Vagina (tissue), 2 donors: ENCODE measurements around the gene ENOX2. TPM values are rescaled to one million over a fixed set of nuclear protein-coding genes. Genes with fewer than 3 reads are reported as not detected.

ENCODE experiments used
- DNase-seq, 2 donors: peaks; one replicate each; pipeline ENCODE4 v3.0.0-alpha.2; 2017; ENCODE audit errors: extremely low spot score in 2 of 2
- H3K27ac ChIP-seq: fragments of 200-600 bp; sonication (generic); one replicate; pipeline ENCODE4 v1.5.1; 2019
- H3K27me3 ChIP-seq: fragments of 200-600 bp; sonication (generic); one replicate; pipeline ENCODE4 v1.5.1; 2019
- H3K36me3 ChIP-seq, 2 donors: fragments of 200-600 bp; sonication (generic); one replicate each; pipeline ENCODE4 v1.5.1; 2017 to 2019
- H3K4me1 ChIP-seq: fragments of 200-600 bp; sonication (generic); one replicate; pipeline ENCODE4 v1.5.1; 2019
- H3K4me3 ChIP-seq, 2 donors: fragments of 200-600 bp; sonication (generic); 1 replicate in 1 of 2; 2 replicates in 1 of 2; pipeline ENCODE4 v1.5.1; 2016 to 2019
- H3K9me3 ChIP-seq: fragments of 200-600 bp; sonication (generic); one replicate; pipeline ENCODE4 v1.5.1; 2019
- CTCF ChIP-seq, 3 experiments: fragments of 450-650 bp in 2 of 3; fragments of 200-600 bp in 1 of 3; sonication (generic) in 1 of 3; IDR thresholded peaks; one replicate each; pipeline ENCODE4 v1.5.1; 2017 to 2019; ENCODE audit warnings: antibody characterized with exemption in 3 of 3, mild to moderate bottlenecking in 2 of 3, moderate library complexity in 2 of 3
- POLR2A ChIP-seq, 2 donors: fragments of 450-650 bp; IDR thresholded peaks; one replicate each; pipeline ENCODE4 v1.6.1; 2017; ENCODE audit warnings: antibody characterized with exemption in 2 of 2, mild to moderate bottlenecking in 2 of 2, moderate library complexity in 2 of 2
- POLR2AphosphoS5 ChIP-seq, 2 donors: sonication (generic); formaldehyde crosslinking; IDR thresholded peaks; one replicate each; pipeline ENCODE4 v1.9.0; 2017; ENCODE audit warnings: antibody characterized with exemption in 2 of 2, mild to moderate bottlenecking in 2 of 2, low read depth in 1 of 2; ENCODE audit not compliant: insufficient read depth in 1 of 2
- intact Hi-C: fragments of 100-400 bp; cut with DNase I; formaldehyde crosslinking; loops from one replicate; pipeline ENCODE4 v1.15.1; 2023
- total RNA-seq: library from RNA; depleted of rRNA; stranded (reverse); fragments of >200 nt; gene quantifications from one replicate; pipeline ENCODE4 v1.2.3, GENCODE V29; 2016

ENOX2 gene
- total RNA-seq, 1 donor from 2014 or later = 8.8 TPM

GRCh38 chrX:130877892-130878341, 25.1 kb downstream of the ENOX2 start:
- TF ChIP-seq POLR2AphosphoS5 (IDR thresholded peaks at IDR 0.05; ENCODE audit: insufficient read depth in 1 of 2, low read depth in 1 of 2) (no peak), POLR2A (IDR thresholded peaks at IDR 0.05) (no peak), CTCF (IDR thresholded peaks at IDR 0.05) (no peak)
- no peak overlapping the region for H3K4me3 ChIP-seq
- no peak overlapping the region for H3K27ac ChIP-seq
- DNase-seq = no peak
- H3K36me3 ChIP-seq = no peaks in the 10 kb centered on the region
- no peaks in the 10 kb centered on the region for H3K27me3 ChIP-seq
- H3K4me1 ChIP-seq = no peaks in the 10 kb centered on the region
- no peaks in the 10 kb centered on the region for H3K9me3 ChIP-seq
- intact Hi-C loops = no loop called here

DNA sequence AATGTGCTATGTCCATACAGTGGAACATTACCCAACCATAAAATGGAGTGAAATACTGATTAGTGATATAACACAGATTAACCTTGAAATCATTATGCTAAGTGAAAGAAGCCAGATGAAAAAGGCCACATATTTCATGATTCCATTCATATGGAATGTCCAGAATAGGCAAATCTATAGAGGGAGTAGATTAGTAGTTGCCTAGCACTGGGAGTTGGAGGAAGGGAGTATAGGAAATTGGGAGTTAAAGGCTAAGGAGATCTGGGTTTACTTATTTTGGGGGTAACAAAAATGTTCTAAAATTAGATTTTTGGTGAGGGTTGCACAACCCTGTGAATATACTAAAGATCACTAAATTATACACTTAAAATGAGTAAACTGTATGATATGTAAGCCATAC, 26.8 kb downstream of the ENOX2 start:
- intact Hi-C loops = no loop called here
- TF ChIP-seq POLR2AphosphoS5 (IDR thresholded peaks at IDR 0.05; ENCODE audit: insufficient read depth in 1 of 2, low read depth in 1 of 2) (no peak), CTCF (IDR thresholded peaks at IDR 0.05) (no peak), POLR2A (IDR thresholded peaks at IDR 0.05) (no peak)
- no peaks in the 10 kb centered on the region for H3K27me3 ChIP-seq
- no peak for DNase-seq
- no peak overlapping the region for H3K27ac ChIP-seq
- H3K9me3 ChIP-seq = no peaks in the 10 kb centered on the region
- H3K36me3 ChIP-seq = no peaks in the 10 kb centered on the region
- H3K4me3 ChIP-seq = no peak overlapping the region
- no peaks in the 10 kb centered on the region for H3K4me1 ChIP-seq

DNA sequence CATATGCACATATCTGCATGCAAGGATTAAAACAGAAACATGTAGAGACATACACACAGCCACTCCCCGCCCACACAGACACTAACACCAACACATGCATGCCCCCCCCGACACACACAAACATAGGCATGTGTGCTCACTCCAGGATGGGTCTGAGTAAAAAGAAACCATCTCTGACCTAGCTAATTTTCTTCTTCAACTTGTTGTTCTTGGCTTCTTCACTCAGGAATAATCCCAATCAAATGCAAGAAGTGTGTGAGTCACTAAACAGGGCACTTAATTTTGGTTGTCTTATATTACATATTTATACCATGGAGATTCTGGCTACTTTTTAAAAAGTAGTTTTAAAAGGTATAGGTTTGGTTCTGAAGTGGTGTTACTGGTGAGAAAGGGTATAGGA, 28.3 kb downstream of the ENOX2 start:
- Histone ChIP-seq H3K4me3 (no peak overlapping the region), H3K36me3 (no peaks in the 10 kb centered on the region), H3K27ac (no peak overlapping the region), H3K27me3 (no peaks in the 10 kb centered on the region), H3K4me1 (no peaks in the 10 kb centered on the region), H3K9me3 (no peaks in the 10 kb centered on the region)
- intact Hi-C loops = no loop called here
- DNase-seq = no peak
- TF ChIP-seq POLR2AphosphoS5 (IDR thresholded peaks at IDR 0.05; ENCODE audit: insufficient read depth in 1 of 2, low read depth in 1 of 2) = no peak
- no peak for TF ChIP-seq POLR2A (IDR thresholded peaks at IDR 0.05)
- no peak for TF ChIP-seq CTCF (IDR thresholded peaks at IDR 0.05)

GRCh38 chrX:130869239-130869638, 33.8 kb downstream of the ENOX2 start:
- Histone ChIP-seq H3K4me3 (no peak overlapping the region), H3K27me3 (no peaks in the 10 kb centered on the region), H3K9me3 (no peaks in the 10 kb centered on the region), H3K36me3 (no peaks in the 10 kb centered on the region), H3K4me1 (no peaks in the 10 kb centered on the region), H3K27ac (no peak overlapping the region)
- TF ChIP-seq CTCF (IDR thresholded peaks at IDR 0.05) (no peak), POLR2AphosphoS5 (IDR thresholded peaks at IDR 0.05; ENCODE audit: insufficient read depth in 1 of 2, low read depth in 1 of 2) (no peak), POLR2A (IDR thresholded peaks at IDR 0.05) (no peak)
- DNase-seq = no peak
- intact Hi-C loops = no loop called here

GRCh38 chrX:130861462-130861861, 41.5 kb downstream of the ENOX2 start:
- Histone ChIP-seq H3K27ac (no peak overlapping the region), H3K27me3 (no peaks in the 10 kb centered on the region), H3K4me3 (no peak overlapping the region), H3K4me1 (no peaks in the 10 kb centered on the region), H3K36me3 (no peaks in the 10 kb centered on the region), H3K9me3 (no peaks in the 10 kb centered on the region)
- TF ChIP-seq POLR2A (IDR thresholded peaks at IDR 0.05) = no peak
- no peak for TF ChIP-seq POLR2AphosphoS5 (IDR thresholded peaks at IDR 0.05; ENCODE audit: insufficient read depth in 1 of 2, low read depth in 1 of 2)
- TF ChIP-seq CTCF (IDR thresholded peaks at IDR 0.05) = no peak
- no peak for DNase-seq
- intact Hi-C loops = no loop called here
